ENCODE measurements around the gene GPR119. TPM values are rescaled to one million over a fixed set of nuclear protein-coding genes. Genes with fewer than 3 reads are reported as not detected.
"Not testable (repeated sequence)": the region's sequence is repeated elsewhere in the genome, so short reads cannot be mapped to it uniquely, and the experiment has no call there.

The GPR119 gene
- total RNA-seq, 6 donors from 2014 or later = not detected

- ATAC-seq (ENCODE audit: low FRiP score in 2 of 2) = no peak
Observed at GRCh38 chrX:130343411-130343810, 42.1 kb downstream of the GPR119 start.

DNA sequence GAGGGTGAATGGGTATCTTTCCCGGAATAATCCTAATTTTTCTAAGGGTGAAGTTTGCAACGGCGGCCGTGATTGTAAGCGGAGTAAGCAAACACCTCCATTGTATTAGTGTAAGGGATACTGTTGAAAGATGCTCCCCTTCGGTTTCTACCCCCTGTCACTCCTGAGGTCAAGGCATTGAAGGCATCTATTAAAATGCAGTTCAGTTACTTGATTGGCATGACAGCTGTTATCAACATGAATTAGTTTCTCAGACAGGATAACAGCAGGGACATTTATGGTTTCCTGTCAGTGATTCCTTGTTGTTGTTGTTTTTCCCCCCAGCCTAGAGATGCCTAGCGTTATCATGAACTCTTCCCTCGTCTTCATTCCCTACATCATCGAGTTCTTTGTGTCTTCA is 45.2 kb downstream of the GPR119 start:
- Histone ChIP-seq H3K36me3 (no peaks in the 10 kb centered on the region), H3K27ac (peak overlapping the region in 3 of 4 donors; percentile 46 to 65 (median 57)), H3K27me3 (no peaks in the 10 kb centered on the region), H3K9me3 (no peaks in the 10 kb centered on the region), H3K4me1 (peaks cover 0 to 3% (median 0%) of the 10 kb centered on the region in 4 donors), H3K4me3 (peak overlapping the region; percentile 49 to 83 (median 68))
- ATAC-seq (ENCODE audit: low FRiP score in 2 of 2) = no peak
- 6 to 50% methylated on average over 4 to 9 of the region's 9 CpGs for WGBS, 2 donors
- no peak for DNase-seq
- TF ChIP-seq, protein P1, sequence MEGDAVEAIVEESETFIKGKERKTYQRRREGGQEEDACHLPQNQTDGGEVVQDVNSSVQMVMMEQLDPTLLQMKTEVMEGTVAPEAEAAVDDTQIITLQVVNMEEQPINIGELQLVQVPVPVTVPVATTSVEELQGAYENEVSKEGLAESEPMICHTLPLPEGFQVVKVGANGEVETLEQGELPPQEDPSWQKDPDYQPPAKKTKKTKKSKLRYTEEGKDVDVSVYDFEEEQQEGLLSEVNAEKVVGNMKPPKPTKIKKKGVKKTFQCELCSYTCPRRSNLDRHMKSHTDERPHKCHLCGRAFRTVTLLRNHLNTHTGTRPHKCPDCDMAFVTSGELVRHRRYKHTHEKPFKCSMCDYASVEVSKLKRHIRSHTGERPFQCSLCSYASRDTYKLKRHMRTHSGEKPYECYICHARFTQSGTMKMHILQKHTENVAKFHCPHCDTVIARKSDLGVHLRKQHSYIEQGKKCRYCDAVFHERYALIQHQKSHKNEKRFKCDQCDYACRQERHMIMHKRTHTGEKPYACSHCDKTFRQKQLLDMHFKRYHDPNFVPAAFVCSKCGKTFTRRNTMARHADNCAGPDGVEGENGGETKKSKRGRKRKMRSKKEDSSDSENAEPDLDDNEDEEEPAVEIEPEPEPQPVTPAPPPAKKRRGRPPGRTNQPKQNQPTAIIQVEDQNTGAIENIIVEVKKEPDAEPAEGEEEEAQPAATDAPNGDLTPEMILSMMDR (IDR thresholded peaks at IDR 0.05) = no peak
- TF ChIP-seq EP300 (IDR thresholded peaks at IDR 0.05) = no peak

More at GRCh38 chrX:130343411-130343810, 42.1 kb downstream of the GPR119 start:
- no peaks in the 10 kb centered on the region for H3K36me3 ChIP-seq
- TF ChIP-seq POLR2AphosphoS5 (IDR thresholded peaks at IDR 0.05) (no peak), POLR2A (IDR thresholded peaks at IDR 0.05) (no peak), EP300 (IDR thresholded peaks at IDR 0.05) (no peak)
- TF ChIP-seq, protein P1 (IDR thresholded peaks at IDR 0.05) = no peak
- H3K4me1 ChIP-seq = peaks cover 0 to 3% (median 0%) of the 10 kb centered on the region in 4 donors
- DNase-seq = no peak
- no peaks in the 10 kb centered on the region for H3K9me3 ChIP-seq
- H3K27ac ChIP-seq = no peak overlapping the region
- no peaks in the 10 kb centered on the region for H3K27me3 ChIP-seq
- WGBS, 2 donors = 83 to 100% methylated on average over 1 of the region's 1 CpG
- no peak overlapping the region for H3K4me3 ChIP-seq

- TF ChIP-seq, protein P1 (IDR thresholded peaks at IDR 0.05) = no peak
- TF ChIP-seq POLR2A (IDR thresholded peaks at IDR 0.05) (peak in 1 of 4 donors; percentile 56), EP300 (IDR thresholded peaks at IDR 0.05) (no peak), POLR2AphosphoS5 (IDR thresholded peaks at IDR 0.05) (peak; percentile 44 to 45)
- peak within 1 kb of the TSS; percentile 49 to 83 (median 68) for H3K4me3 ChIP-seq
- WGBS, 2 donors = 1 to 53% methylated on average over 20 to 40 of the region's 55 CpGs
- no peaks in the 10 kb centered on the region for H3K36me3 ChIP-seq
- peak; percentile 82 to 89 for DNase-seq
- H3K4me1 ChIP-seq = peaks cover 0 to 3% (median 0%) of the 10 kb centered on the region in 4 donors
- ATAC-seq (ENCODE audit: low FRiP score in 2 of 2) = peak; percentile 75 to 97
- no peaks in the 10 kb centered on the region for H3K27me3 ChIP-seq
- no peaks in the 10 kb centered on the region for H3K9me3 ChIP-seq
- peak within 1 kb of the TSS; percentile 46 to 65 (median 54) for H3K27ac ChIP-seq
Observed at GRCh38 chrX:130339408-130340222, 45.9 kb downstream of the GPR119 start, which contains the start of gene SLC25A14. Gene SLC25A14 (plus strand): TSS chrX:130339919. CDS start chrX:130340279, 360 bp downstream.

GRCh38 chrX:130338869-130339268 is 46.6 kb downstream of the GPR119 start:
- ATAC-seq (ENCODE audit: low FRiP score in 2 of 2); H3K4me1 ChIP-seq; DNase-seq; H3K36me3 ChIP-seq; H3K9me3 ChIP-seq; H3K27ac ChIP-seq; H3K27me3 ChIP-seq: not testable (repeated sequence)
- WGBS, 2 donors = 73% methylated on average over 8 of the region's 8 CpGs
- peak overlapping the region; percentile 49 to 83 (median 68) for H3K4me3 ChIP-seq

DNA sequence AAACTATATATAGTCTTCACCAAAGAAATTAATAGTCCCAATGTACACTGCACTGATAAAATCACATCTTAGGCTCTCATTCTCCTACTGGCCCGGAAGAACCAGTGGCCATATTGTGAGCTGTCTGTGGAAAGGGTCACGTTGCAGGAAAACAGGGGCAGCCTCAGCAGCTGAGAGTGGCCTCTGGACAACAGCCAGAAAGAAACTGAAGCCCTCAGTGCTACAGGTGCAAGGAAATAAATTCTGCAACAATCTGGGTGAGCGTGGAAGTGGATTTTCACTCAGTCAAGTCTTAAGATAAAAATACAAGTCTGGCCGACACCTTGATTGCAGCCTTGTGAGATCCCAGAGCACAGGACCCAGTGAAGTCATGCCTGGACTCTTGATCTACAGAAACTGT is 48.9 kb downstream of the GPR119 start:
- ATAC-seq (ENCODE audit: low FRiP score in 2 of 2) = no peak
- Histone ChIP-seq H3K27me3 (no peaks in the 10 kb centered on the region), H3K4me3 (no peak overlapping the region), H3K27ac (no peak overlapping the region), H3K36me3 (no peaks in the 10 kb centered on the region), H3K9me3 (no peaks in the 10 kb centered on the region), H3K4me1 (peaks cover 0 to 3% (median 0%) of the 10 kb centered on the region in 4 donors)
- 59 to 100% methylated on average over 1 to 4 of the region's 4 CpGs for WGBS, 2 donors
- TF ChIP-seq POLR2A (IDR thresholded peaks at IDR 0.05) (no peak), POLR2AphosphoS5 (IDR thresholded peaks at IDR 0.05) (no peak), EP300 (IDR thresholded peaks at IDR 0.05) (no peak)
- TF ChIP-seq, protein P1 (IDR thresholded peaks at IDR 0.05) = no peak
- no peak for DNase-seq

Other genes starting within 250 kb of the GPR119 start
- gene AIFM1, start 219.8 kb downstream of the GPR119 start, total RNA-seq = 10 to 100 TPM; 14.1 to 29.5 (median 21.9) TPM
- 1 to 10 TPM in 1 of 6 donors, under 1 TPM in 3, not detected in 2; 0.29 to 1.1 (median 0.75) TPM for gene RAB33A, start 213.7 kb downstream of the GPR119 start, total RNA-seq
- gene ZNF280C, start 116.8 kb downstream of the GPR119 start, total RNA-seq = 1 to 10 TPM; 2.8 to 3.8 (median 3.4) TPM
- 10 to 100 TPM in 1 of 6 donors, 1 to 10 TPM in 5; 7.6 to 16.1 (median 8.3) TPM for gene SLC25A14, start 45.8 kb downstream of the GPR119 start, total RNA-seq
- gene RBMX2, start 16.3 kb upstream of the GPR119 start, total RNA-seq = 10 to 100 TPM in 5 of 6 donors, 1 to 10 TPM in 1; 6.0 to 21.0 (median 13.9) TPM

Measured in upper lobe of left lung (tissue), 6 donors.